ENCODE results near the gene YIPF7. TPM values are rescaled to one million over a fixed set of nuclear protein-coding genes. Genes with fewer than 3 reads are reported as not detected.

The YIPF7 gene
- total RNA-seq, 1 experiment from 2014 or later = not detected

DNA sequence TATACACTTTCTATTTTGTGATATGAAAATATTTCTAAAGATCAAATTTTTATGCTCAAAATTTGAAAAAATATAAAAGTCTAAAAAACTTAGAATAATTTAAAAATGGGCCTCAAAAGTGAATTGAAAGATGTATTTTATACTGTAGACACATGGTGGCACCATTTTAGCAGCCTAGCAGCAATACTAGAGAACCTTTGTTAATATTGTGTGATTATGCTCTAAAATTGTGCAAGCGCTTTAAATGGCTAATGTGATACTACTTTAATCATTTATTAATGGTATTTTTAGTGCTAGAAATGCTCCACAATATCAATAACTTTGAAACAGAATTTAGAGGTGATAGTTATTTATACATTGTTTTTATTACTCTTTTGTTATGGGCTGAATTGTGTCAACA lies 23.0 kb upstream of the YIPF7 start:
- Histone ChIP-seq H3K4me2 (ENCODE audit: insufficient read depth, insufficient read length, low read length) (no peak overlapping the region), H2BK20ac (ENCODE audit: low read depth, low read length, poor library complexity, severe bottlenecking) (no peak overlapping the region), H3K4me1 (ENCODE audit: insufficient read depth, low read length) (peaks cover 2% of the 10 kb centered on the region; the same call in 1 of the 2 replicates), H2BK5ac (ENCODE audit: insufficient read length, low read length) (no peak overlapping the region), H3K23me2 (ENCODE audit: insufficient read length, low read depth, low read length, poor library complexity, severe bottlenecking) (peaks cover 4% of the 10 kb centered on the region), H3K9me3 (ENCODE audit: control insufficient read depth, low read depth, low read length) (no peaks in the 10 kb centered on the region), H3K4ac (ENCODE audit: low read depth, low read length) (no peak overlapping the region), H2AFZ (ENCODE audit: low read length) (no peak overlapping the region), H3K27me3 (ENCODE audit: insufficient read depth, low read length) (no peaks in the 10 kb centered on the region), H2AK5ac (ENCODE audit: insufficient read length, low read length) (no peak overlapping the region), H4K20me1 (ENCODE audit: control insufficient read depth, insufficient read depth, insufficient read length) (no peaks in the 10 kb centered on the region), H2BK15ac (ENCODE audit: low read depth, low read length) (no peak overlapping the region), H4K91ac (ENCODE audit: insufficient read length, low read depth, low read length) (no peak overlapping the region), H3K9ac (ENCODE audit: extremely low read depth, insufficient read length, low read length) (no peak overlapping the region), H3K23ac (ENCODE audit: insufficient read length, low read depth, low read length) (no peak overlapping the region), H3T11ph (ENCODE audit: low read length) (no peak overlapping the region), H3K18ac (ENCODE audit: insufficient read length, low read depth, low read length) (no peak overlapping the region), H3K14ac (ENCODE audit: insufficient read depth, low read length) (no peak overlapping the region), H3K79me1 (ENCODE audit: insufficient read depth, low read depth, low read length, poor library complexity, severe bottlenecking) (peaks cover 3% of the 10 kb centered on the region), H3K27ac (ENCODE audit: insufficient read length, low read depth, low read length) (no peak overlapping the region), H4K5ac (ENCODE audit: insufficient read length, low read depth, low read length) (no peak overlapping the region), H3K56ac (ENCODE audit: insufficient read length, low read depth, low read length) (no peak overlapping the region), H2BK12ac (ENCODE audit: insufficient read length, low read depth, low read length) (no peak overlapping the region), H2BK120ac (ENCODE audit: low read depth, low read length, poor library complexity, severe bottlenecking) (no peak overlapping the region), H4K8ac (replicated peaks; ENCODE audit: insufficient read length, low read depth, low read length) (no peak overlapping the region), H3K79me2 (ENCODE audit: insufficient read depth, low read length) (peaks cover 7% of the 10 kb centered on the region; the same call in 1 of the 2 replicates)
- TF ChIP-seq, protein P1, sequence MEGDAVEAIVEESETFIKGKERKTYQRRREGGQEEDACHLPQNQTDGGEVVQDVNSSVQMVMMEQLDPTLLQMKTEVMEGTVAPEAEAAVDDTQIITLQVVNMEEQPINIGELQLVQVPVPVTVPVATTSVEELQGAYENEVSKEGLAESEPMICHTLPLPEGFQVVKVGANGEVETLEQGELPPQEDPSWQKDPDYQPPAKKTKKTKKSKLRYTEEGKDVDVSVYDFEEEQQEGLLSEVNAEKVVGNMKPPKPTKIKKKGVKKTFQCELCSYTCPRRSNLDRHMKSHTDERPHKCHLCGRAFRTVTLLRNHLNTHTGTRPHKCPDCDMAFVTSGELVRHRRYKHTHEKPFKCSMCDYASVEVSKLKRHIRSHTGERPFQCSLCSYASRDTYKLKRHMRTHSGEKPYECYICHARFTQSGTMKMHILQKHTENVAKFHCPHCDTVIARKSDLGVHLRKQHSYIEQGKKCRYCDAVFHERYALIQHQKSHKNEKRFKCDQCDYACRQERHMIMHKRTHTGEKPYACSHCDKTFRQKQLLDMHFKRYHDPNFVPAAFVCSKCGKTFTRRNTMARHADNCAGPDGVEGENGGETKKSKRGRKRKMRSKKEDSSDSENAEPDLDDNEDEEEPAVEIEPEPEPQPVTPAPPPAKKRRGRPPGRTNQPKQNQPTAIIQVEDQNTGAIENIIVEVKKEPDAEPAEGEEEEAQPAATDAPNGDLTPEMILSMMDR (conservative IDR thresholded peaks at IDR 0.05) = no peak
- no peak overlapping the region for H3K4me3 Mint-ChIP-seq
- no CpG with 5 or more reads among the region's 1 CpG for WGBS (ENCODE audit: extremely low coverage, insufficient read length, low lambda C conversion rate)
- H3K27ac Mint-ChIP-seq = no peak overlapping the region
- DNase-seq = no peak
- peaks cover 8 to 10% of the 10 kb centered on the region in 2 experiments; a peak in 3 of 4 replicates for H3K4me1 Mint-ChIP-seq
- no peaks in the 10 kb centered on the region; a peak in 1 of 5 replicates for H3K9me3 Mint-ChIP-seq
- H3K27me3 Mint-ChIP-seq (ENCODE audit: low read depth) = peaks cover 15% of the 10 kb centered on the region
- H3K36me3 Mint-ChIP-seq (ENCODE audit: insufficient read depth in 1 of 3, low read depth in 3 of 3) = no peaks in the 10 kb centered on the region

Data from H9 (cell line).